K562 (cell line): Measurements from ENCODE around the gene ADAT3. TPM values are rescaled to one million over a fixed set of nuclear protein-coding genes. Genes with fewer than 3 reads are reported as not detected.

Source experiments
- ATF1 ChIP-seq, 2 experiments: fragments of 450-650 bp in 1 of 2; IDR thresholded peaks; 2 replicates each; pipeline ENCODE4 v1.6.1; 2016; ENCODE audit warnings: missing compliant biosample characterization in 1 of 2, missing genetic modification characterization in 1 of 2
- ATF7 ChIP-seq: fragments of 450-650 bp; IDR thresholded peaks from 2 replicates; pipeline ENCODE4 v1.7.1; 2014; ENCODE audit warnings: mild to moderate bottlenecking, moderate library complexity
- C11orf30 ChIP-seq: fragments of 450-650 bp; IDR thresholded peaks from 2 replicates; pipeline ENCODE4 v1.6.1; 2016; ENCODE audit warnings: low read depth, mild to moderate bottlenecking
- CREM ChIP-seq: IDR thresholded peaks from 2 replicates; pipeline ENCODE4 v1.6.1; 2014; ENCODE audit warnings: antibody characterized with exemption, low read depth
- E2F6 ChIP-seq, 2 experiments: IDR thresholded peaks; 2 replicates each; pipeline ENCODE4 v1.6.1; 2011; ENCODE audit warnings: borderline replicate concordance in 1 of 2, control low read depth in 1 of 2, low read depth in 1 of 2, low read length in 1 of 2, mild to moderate bottlenecking in 1 of 2, mixed read lengths in 1 of 2, moderate library complexity in 1 of 2; ENCODE audit not compliant: insufficient read depth in 1 of 2, insufficient read length in 1 of 2, poor library complexity in 1 of 2, severe bottlenecking in 1 of 2; ENCODE audit errors: extremely low read depth in 1 of 2
- EP400 ChIP-seq: fragments of 450-650 bp; IDR thresholded peaks from 2 replicates; pipeline ENCODE4 v1.6.1; 2017; ENCODE audit warnings: antibody characterized with exemption, mild to moderate bottlenecking, moderate library complexity
- GABPB1 ChIP-seq: sonication (generic); formaldehyde crosslinking; IDR thresholded peaks from 2 replicates; pipeline ENCODE4 v1.8.0; 2022; ENCODE audit warnings: mild to moderate bottlenecking, missing genetic modification reagents
- GMEB1 ChIP-seq: fragments of 250-450 bp; sonication (Bioruptor Pico); IDR thresholded peaks from 2 replicates; pipeline ENCODE4 v1.4.0; 2020; ENCODE audit warnings: mild to moderate bottlenecking
- MYC ChIP-seq, 2 experiments: fragments of 250-450 bp in 1 of 2; sonication (Bioruptor Pico) in 1 of 2; IDR thresholded peaks; 2 replicates each; pipeline versions ENCODE4 v1.5.1 to v1.6.1; 2012 to 2021; ENCODE audit warnings: low read depth in 2 of 2, borderline replicate concordance in 1 of 2, improper control_type of control experiment in 1 of 2, low read length in 1 of 2, mild to moderate bottlenecking in 1 of 2, moderate library complexity in 1 of 2
- NRF1 ChIP-seq, 2 experiments: fragments of 450-650 bp; IDR thresholded peaks in 1 of 2; conservative IDR thresholded peaks in 1 of 2; 2 replicates each; pipeline ENCODE4 v1.6.1; 2014; ENCODE audit warnings: mild to moderate bottlenecking in 2 of 2
- PHF8 ChIP-seq: fragments of 200-600 bp; sonication (generic); IDR thresholded peaks from 2 replicates; pipeline ENCODE4 v1.6.1; 2012; ENCODE audit warnings: mixed run types, mild to moderate bottlenecking, inconsistent platforms, low read length, moderate library complexity, borderline replicate concordance
- POLR2A ChIP-seq: fragments of 450-650 bp; conservative IDR thresholded peaks from 2 replicates; pipeline ENCODE4 v1.6.1; 2016
- POLR2G ChIP-seq: fragments of 200-400 bp; formaldehyde crosslinking; IDR thresholded peaks from 2 replicates; pipeline ENCODE4 v1.6.1; 2017; ENCODE audit warnings: low read depth, mild to moderate bottlenecking, antibody characterized with exemption, low read length, moderate library complexity
- TAF1 ChIP-seq: IDR thresholded peaks from 2 replicates; pipeline ENCODE4 v1.6.1; 2011; ENCODE audit warnings: mild to moderate bottlenecking, low read length, moderate library complexity; ENCODE audit not compliant: insufficient read depth, control insufficient read depth, severe bottlenecking; ENCODE audit errors: extremely low read depth
- XRCC5 ChIP-seq: fragments of 200-400 bp; formaldehyde crosslinking; IDR thresholded peaks from 2 replicates; pipeline ENCODE4 v1.6.1; 2017; ENCODE audit warnings: low read depth, mild to moderate bottlenecking, low read length
- ZBTB11 ChIP-seq, 3 experiments: fragments of 200-800 bp in 1 of 3; fragments of 250-450 bp in 1 of 3; fragments of 450-650 bp in 1 of 3; sonication (Bioruptor Pico) in 1 of 3; sonication (Bioruptor generic) in 1 of 3; formaldehyde crosslinking in 1 of 3; IDR thresholded peaks; 2 replicates each; pipeline versions ENCODE4 v1.6.1 to v1.8.0; 2016 to 2022; ENCODE audit warnings: mild to moderate bottlenecking in 2 of 3, missing genetic modification characterization in 2 of 3, missing compliant biosample characterization in 1 of 3, moderate library complexity in 1 of 3
- polyA plus RNA-seq, 8 experiments: library from polyadenylated mRNA; depleted of rRNA in 4 of 8; stranded (reverse) in 5 of 8; unstranded in 3 of 8; fragments of >200 nt; fragmentation: Nextera tagmentation in 2 of 8; fragmentation: Illumina TruSeq in 1 of 8; extraction: Ambion mirVana in 2 of 8; extraction: Trizol in 1 of 8; gene quantifications; 2 replicates each; pipeline versions ENCODE4 v1.2.1 to v1.2.3, GENCODE V29; 2011 to 2014; ENCODE audit warnings: inconsistent platforms in 1 of 8, missing spikeins in 1 of 8
- total RNA-seq, 7 experiments: library from RNA; depleted of rRNA in 6 of 7; stranded (reverse); fragments of >200 nt in 6 of 7; fragmentation: Illumina TruSeq in 2 of 7; extraction: Trizol in 2 of 7; gene quantifications; 2 replicates each; pipeline versions ENCODE4 v1.2.1 to v1.2.3, GENCODE V29; 2011 to 2021; ENCODE audit warnings: low replicate concordance in 1 of 7
- TF ChIP-seq, protein P1 (sequence below): sonication (generic); formaldehyde crosslinking; IDR thresholded peaks from 2 replicates; pipeline ENCODE4 v1.8.0; 2022; ENCODE audit warnings: missing genetic modification reagents, mild to moderate bottlenecking, moderate library complexity, borderline replicate concordance

The ADAT3 gene
- total and polyA plus RNA-seq, 9 of the 15 experiments (the other 6 are each of a cell fraction or from before 2014, with no cell fraction given) = 0.67 to 15.6 (median 7.8) TPM; not detected in 4

- peak in 2 of 3 experiments; percentile 34 to 92; a peak in 2 of 6 replicates for TF ChIP-seq ZBTB11 (CRISPR knock-in tag; IDR thresholded peaks at IDR 0.05)
- TF ChIP-seq XRCC5 = 0 out of 2 replicates have a peak, but pooled peaks have one; percentile 21
- TF ChIP-seq POLR2G = peak; percentile 72
- peak; percentile 76 for TF ChIP-seq ATF1 (CRISPR knock-in tag; IDR thresholded peaks at IDR 0.05)
- peak; percentile 89 for TF ChIP-seq ATF1 (tag; IDR thresholded peaks at IDR 0.05)
- TF ChIP-seq MYC (IDR thresholded peaks at IDR 0.05; ENCODE audit: low read depth, low read length) = peak; percentile 53; the same call in 1 of the 2 replicates
- TF ChIP-seq MYC (CRISPR knock-in tag; IDR thresholded peaks at IDR 0.05; ENCODE audit: borderline replicate concordance, low read depth) = 0 out of 2 replicates have a peak, but pooled peaks have one; percentile 34
- TF ChIP-seq ATF7 = peak; percentile 50; the same call in 1 of the 2 replicates
- peak; percentile 96 for TF ChIP-seq CREM
- TF ChIP-seq EP400 = peak; percentile 22; the same call in 1 of the 2 replicates
- 0 out of 2 replicates have a peak, but pooled peaks have one; percentile 32 for TF ChIP-seq POLR2A
- peak; percentile 26; the same call in 1 of the 2 replicates for TF ChIP-seq GMEB1 (CRISPR knock-in tag)
- peak; percentile 9; the same call in 1 of the 2 replicates for TF ChIP-seq PHF8
- TF ChIP-seq GABPB1 (CRISPR knock-in tag) = peak; percentile 96
- TF ChIP-seq NRF1 (conservative IDR thresholded peaks at IDR 0.05 in 1 of 2, IDR thresholded peaks at IDR 0.05 in 1 of 2) = peak; percentile 55 to 62; a peak in 3 of 4 replicates
- TF ChIP-seq TAF1 = peak; percentile 48
- TF ChIP-seq E2F6 (IDR thresholded peaks at IDR 0.05; ENCODE audit: borderline replicate concordance in 1 of 2, extremely low read depth in 1 of 2, insufficient read depth in 1 of 2, insufficient read length in 1 of 2, low read depth in 1 of 2, low read length in 1 of 2, poor library complexity in 1 of 2, severe bottlenecking in 1 of 2) = peak in 1 of 2 experiments; percentile 28
- TF ChIP-seq C11orf30 = peak; percentile 13; the same call in 1 of the 2 replicates
- TF ChIP-seq, protein P1, sequence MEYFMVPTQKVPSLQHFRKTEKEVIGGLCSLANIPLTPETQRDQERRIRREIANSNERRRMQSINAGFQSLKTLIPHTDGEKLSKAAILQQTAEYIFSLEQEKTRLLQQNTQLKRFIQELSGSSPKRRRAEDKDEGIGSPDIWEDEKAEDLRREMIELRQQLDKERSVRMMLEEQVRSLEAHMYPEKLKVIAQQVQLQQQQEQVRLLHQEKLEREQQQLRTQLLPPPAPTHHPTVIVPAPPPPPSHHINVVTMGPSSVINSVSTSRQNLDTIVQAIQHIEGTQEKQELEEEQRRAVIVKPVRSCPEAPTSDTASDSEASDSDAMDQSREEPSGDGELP = peak; percentile 64; the same call in 1 of the 2 replicates
Observed at GRCh38 chr19:1885398-1886119, 19.6 kb upstream of the ADAT3 start, which contains the start of gene ABHD17A (continued).
